ENCODE data around the gene LONRF3.
"Not testable (repeated sequence)": the region's sequence is repeated elsewhere in the genome, so short reads cannot be mapped to it uniquely, and the experiment has no call there.

The LONRF3 gene

GRCh38 chrX:119013164-119013563, 38.7 kb downstream of the LONRF3 start:
- no peak for TF ChIP-seq ZNF384 (IDR thresholded peaks at IDR 0.05)
- no peak for TF ChIP-seq ELF4 (IDR thresholded peaks at IDR 0.05)
- TF ChIP-seq HDGF (IDR thresholded peaks at IDR 0.05; ENCODE audit: borderline replicate concordance): no peak
- no peak for TF ChIP-seq FOXA1 (IDR thresholded peaks at IDR 0.05)
- TF ChIP-seq SP1 (IDR thresholded peaks at IDR 0.05): no peak
- no peak for TF ChIP-seq NFRKB (IDR thresholded peaks at IDR 0.05)
- TF ChIP-seq LEF1 (IDR thresholded peaks at IDR 0.05; ENCODE audit: borderline replicate concordance): no peak
- TF ChIP-seq SUZ12 (IDR thresholded peaks at IDR 0.05): no peak
- TF ChIP-seq CTBP1 (IDR thresholded peaks at IDR 0.05; ENCODE audit: borderline replicate concordance): no peak
- no peak for TF ChIP-seq L3MBTL2 (conservative IDR thresholded peaks at IDR 0.05)
- TF ChIP-seq FOXM1 (IDR thresholded peaks at IDR 0.05; ENCODE audit: borderline replicate concordance): no peak
- no peak for DNase-seq (ENCODE audit: extremely low spot score)
- ChIA-PET POLR2A (no interaction called here), CTCF (no interaction called here)

GRCh38 chrX:119015407-119016237, 41.2 kb downstream of the LONRF3 start:
- ChIA-PET POLR2A (no interaction called here), CTCF (interaction anchor here (0.6 kb wide), 1 partner anchor 38 kb away, joined by 3 read pairs; no protein-coding TSS in a partner anchor)
- TF ChIP-seq ARNT (IDR thresholded peaks at IDR 0.05): no peak
- TF ChIP-seq HDGF (IDR thresholded peaks at IDR 0.05; ENCODE audit: borderline replicate concordance): no peak
- TF ChIP-seq FOXA1 (IDR thresholded peaks at IDR 0.05): no peak
- TF ChIP-seq TARDBP (IDR thresholded peaks at IDR 0.05): no peak
- no peak for TF ChIP-seq BHLHE40 (IDR thresholded peaks at IDR 0.05; ENCODE audit: borderline replicate concordance)
- TF ChIP-seq LEF1 (IDR thresholded peaks at IDR 0.05; ENCODE audit: borderline replicate concordance): no peak
- TF ChIP-seq L3MBTL2 (conservative IDR thresholded peaks at IDR 0.05): no peak
- TF ChIP-seq ZNF384 (IDR thresholded peaks at IDR 0.05): no peak
- TF ChIP-seq NFRKB (IDR thresholded peaks at IDR 0.05): no peak
- DNase-seq (ENCODE audit: extremely low spot score): no peak

- ChIA-PET CTCF (no interaction called here), POLR2A (no interaction called here)
- no peak for DNase-seq (ENCODE audit: extremely low spot score)
- TF ChIP-seq SUZ12 (IDR thresholded peaks at IDR 0.05): no peak
- no peak for TF ChIP-seq PKNOX1 (IDR thresholded peaks at IDR 0.05)
- no peak for TF ChIP-seq NFRKB (IDR thresholded peaks at IDR 0.05)
- TF ChIP-seq BHLHE40 (IDR thresholded peaks at IDR 0.05; ENCODE audit: borderline replicate concordance): no peak
- TF ChIP-seq LEF1 (IDR thresholded peaks at IDR 0.05; ENCODE audit: borderline replicate concordance): no peak
- no peak for TF ChIP-seq FOXM1 (IDR thresholded peaks at IDR 0.05; ENCODE audit: borderline replicate concordance)
Measured at GRCh38 chrX:119017077-119017476, 42.7 kb downstream of the LONRF3 start.

GRCh38 chrX:119025900-119026299, 51.5 kb downstream of the LONRF3 start:
- no peak for TF ChIP-seq FOXM1 (IDR thresholded peaks at IDR 0.05; ENCODE audit: borderline replicate concordance)
- ChIA-PET POLR2A (no interaction called here), CTCF (interaction anchor here (0.6 kb wide), 1 partner anchor 249 kb away, joined by 4 read pairs; no protein-coding TSS in a partner anchor)
- DNase-seq (ENCODE audit: extremely low spot score): no peak

GRCh38 chrX:119026344-119026743, 51.9 kb downstream of the LONRF3 start:
- POLR2A ChIA-PET; DNase-seq (ENCODE audit: extremely low spot score): not testable (repeated sequence)
- CTCF ChIA-PET: interaction anchor here (0.6 kb wide), 1 partner anchor 250 kb away, joined by 4 read pairs; no protein-coding TSS in a partner anchor

GRCh38 chrX:119027960-119028732, 53.7 kb downstream of the LONRF3 start:
- CTCF ChIA-PET: interaction anchor here (0.5 to 1.3 kb wide), 3 partner anchors 9 to 578 kb away, joined by 4 to 7 read pairs (median 5); no protein-coding TSS in a partner anchor
- POLR2A ChIA-PET: interaction anchor here (0.6 kb wide), 1 partner anchor 63 kb away, joined by 4 read pairs; no protein-coding TSS in a partner anchor

GRCh38 chrX:119028733-119029330, 54.4 kb downstream of the LONRF3 start:
- ChIA-PET POLR2A (no interaction called here), CTCF (interaction anchor here (0.5 to 1.3 kb wide), 3 partner anchors 10 to 578 kb away, joined by 4 to 7 read pairs (median 5); no protein-coding TSS in a partner anchor)
- no peak for DNase-seq (ENCODE audit: extremely low spot score)
- TF ChIP-seq SUZ12 (IDR thresholded peaks at IDR 0.05) (no peak), FOXA1 (IDR thresholded peaks at IDR 0.05) (no peak), L3MBTL2 (conservative IDR thresholded peaks at IDR 0.05) (no peak), LEF1 (IDR thresholded peaks at IDR 0.05; ENCODE audit: borderline replicate concordance) (no peak), HDGF (IDR thresholded peaks at IDR 0.05; ENCODE audit: borderline replicate concordance) (no peak), PKNOX1 (IDR thresholded peaks at IDR 0.05) (no peak), SP1 (IDR thresholded peaks at IDR 0.05) (no peak)

More at GRCh38 chrX:119027960-119028732, 53.7 kb downstream of the LONRF3 start:
- DNase-seq (ENCODE audit: extremely low spot score): not testable (repeated sequence)

GRCh38 chrX:119029656-119030055, 55.2 kb downstream of the LONRF3 start:
- CTCF ChIA-PET; POLR2A ChIA-PET; DNase-seq (ENCODE audit: extremely low spot score): not testable (repeated sequence)
